ENCODE results near the gene MGLL. TPM values are rescaled to one million over a fixed set of nuclear protein-coding genes. Genes with fewer than 3 reads are reported as not detected.

The MGLL gene
- total RNA-seq, 2 experiments from 2014 or later: 19.2 to 21.6 TPM

DNA sequence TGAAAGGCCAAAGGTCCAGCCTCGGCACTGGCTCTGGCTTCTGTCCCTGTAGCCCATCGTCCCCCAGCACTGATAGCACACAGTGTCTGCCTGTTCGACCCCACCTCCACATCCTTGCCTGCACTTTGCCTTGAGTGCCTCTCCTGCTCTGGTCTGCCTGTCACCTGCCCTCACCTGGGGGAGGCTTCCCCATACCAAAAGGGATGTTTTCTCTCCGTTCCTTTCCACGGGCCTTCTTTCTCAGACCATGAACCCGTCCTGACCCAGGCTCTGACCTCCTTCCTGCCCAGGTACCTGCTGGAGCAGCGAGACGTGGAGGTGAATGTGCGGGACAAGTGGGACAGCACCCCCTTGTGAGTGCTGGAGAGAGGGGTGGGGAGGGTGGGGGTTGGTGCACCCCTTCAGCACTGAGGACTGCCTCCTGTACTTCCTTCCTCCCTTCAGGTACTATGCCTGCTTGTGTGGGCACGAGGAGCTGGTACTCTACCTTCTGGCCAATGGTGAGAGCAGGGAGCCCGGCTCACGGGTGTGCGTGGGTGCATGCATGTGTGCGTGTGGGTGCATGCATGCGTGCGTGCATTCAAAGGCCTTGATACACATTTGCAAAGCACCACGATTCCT lies 148.1 kb downstream of the MGLL start:
- ChIA-PET CTCF (ENCODE audit: unreplicated experiment) (interaction anchor here (0.6 kb wide), 1 partner anchor 18 kb away, joined by 4 read pairs; no protein-coding TSS in a partner anchor), POLR2A (no interaction called here)
- BruUV-seq (replicated peaks): no TSS peak
- Histone ChIP-seq H4K20me1 (ENCODE audit: insufficient read depth, low read length) (no peaks in the 10 kb centered on the region), H3K27ac (ENCODE audit: low read depth, low read length, poor library complexity, severe bottlenecking) (no peak overlapping the region), H3K4me2 (ENCODE audit: low read length) (peak overlapping the region; percentile 82; the same call in 1 of the 2 replicates), H3K4me3 (ENCODE audit: low read depth, low read length, poor library complexity, severe bottlenecking) (no peak overlapping the region), H3K9me2 (ENCODE audit: insufficient read depth, low read length) (no peaks in the 10 kb centered on the region), H2AFZ (ENCODE audit: low read length) (no peak overlapping the region), H3K36me3 (ENCODE audit: insufficient read depth, low read length) (no peaks in the 10 kb centered on the region), H3K4me1 (ENCODE audit: insufficient read depth, low read length, poor library complexity, severe bottlenecking) (peaks cover 30% of the 10 kb centered on the region), H3K79me2 (ENCODE audit: insufficient read depth, low read depth, low read length) (no peaks in the 10 kb centered on the region), H3K9me3 (ENCODE audit: low read length) (no peaks in the 10 kb centered on the region)
- no peak for TF ChIP-seq EZH2phosphoT487 (IDR thresholded peaks at IDR 0.05; ENCODE audit: borderline replicate concordance, low read depth, low read length)
- TF ChIP-seq, protein P1, sequence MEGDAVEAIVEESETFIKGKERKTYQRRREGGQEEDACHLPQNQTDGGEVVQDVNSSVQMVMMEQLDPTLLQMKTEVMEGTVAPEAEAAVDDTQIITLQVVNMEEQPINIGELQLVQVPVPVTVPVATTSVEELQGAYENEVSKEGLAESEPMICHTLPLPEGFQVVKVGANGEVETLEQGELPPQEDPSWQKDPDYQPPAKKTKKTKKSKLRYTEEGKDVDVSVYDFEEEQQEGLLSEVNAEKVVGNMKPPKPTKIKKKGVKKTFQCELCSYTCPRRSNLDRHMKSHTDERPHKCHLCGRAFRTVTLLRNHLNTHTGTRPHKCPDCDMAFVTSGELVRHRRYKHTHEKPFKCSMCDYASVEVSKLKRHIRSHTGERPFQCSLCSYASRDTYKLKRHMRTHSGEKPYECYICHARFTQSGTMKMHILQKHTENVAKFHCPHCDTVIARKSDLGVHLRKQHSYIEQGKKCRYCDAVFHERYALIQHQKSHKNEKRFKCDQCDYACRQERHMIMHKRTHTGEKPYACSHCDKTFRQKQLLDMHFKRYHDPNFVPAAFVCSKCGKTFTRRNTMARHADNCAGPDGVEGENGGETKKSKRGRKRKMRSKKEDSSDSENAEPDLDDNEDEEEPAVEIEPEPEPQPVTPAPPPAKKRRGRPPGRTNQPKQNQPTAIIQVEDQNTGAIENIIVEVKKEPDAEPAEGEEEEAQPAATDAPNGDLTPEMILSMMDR (conservative IDR thresholded peaks at IDR 0.05; ENCODE audit: low read length): no peak
- no peak for DNase-seq (ENCODE audit: low spot score)
- intact Hi-C loops (cut with micrococcal nuclease; ENCODE audit: unreplicated experiment): loop anchor here (5.0 kb wide), 1 partner anchor 97 kb away; no protein-coding TSS in a partner anchor

DNA sequence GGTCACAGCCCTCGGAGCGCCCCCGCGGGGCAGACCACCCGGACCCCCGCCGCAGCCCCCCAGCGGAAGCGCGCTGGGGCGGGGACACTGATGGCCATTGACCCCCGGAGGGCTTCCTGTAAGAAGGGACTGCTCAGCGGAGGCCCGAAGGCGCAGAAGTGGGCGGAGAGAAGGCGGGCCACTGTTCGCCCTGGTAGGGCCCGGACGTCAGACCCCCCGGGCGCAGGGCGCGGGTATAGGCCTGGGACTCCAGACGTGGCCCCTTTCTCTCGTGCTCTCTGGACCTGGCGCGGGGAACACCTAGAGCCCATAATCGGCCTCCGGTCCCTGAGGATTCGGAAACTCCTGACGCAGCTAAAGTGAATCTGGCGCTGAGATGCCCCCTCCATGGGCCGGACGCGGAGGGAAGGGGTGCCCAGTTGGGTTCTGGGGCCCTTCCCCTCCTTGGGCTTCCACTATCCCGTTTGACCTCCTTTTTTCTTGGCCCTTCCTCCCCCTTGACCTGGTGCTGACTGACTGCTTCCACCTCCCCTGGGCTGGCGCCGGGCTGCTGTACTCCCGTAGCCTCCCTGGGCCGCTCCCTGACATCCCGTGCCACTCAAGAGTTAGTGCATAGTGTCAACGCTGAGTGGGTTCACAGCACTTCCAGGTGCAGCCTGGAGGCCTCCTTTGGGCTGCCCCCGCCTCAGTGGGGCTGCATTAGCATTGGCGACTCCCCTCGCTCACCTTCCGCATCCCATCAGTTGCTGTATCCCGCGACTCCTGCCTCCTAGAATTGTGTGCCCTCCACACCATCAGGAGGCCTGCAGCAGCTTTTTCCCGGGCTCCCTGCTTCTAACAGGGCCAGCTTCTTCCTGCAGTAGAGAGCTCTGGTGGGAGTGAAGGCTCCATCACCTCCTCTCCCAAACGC lies 148.9 kb downstream of the MGLL start:
- intact Hi-C loops (cut with micrococcal nuclease; ENCODE audit: unreplicated experiment): loop anchor here (2.0 to 5.0 kb wide), 3 partner anchors 63 to 96 kb away; partner anchors contain the start of gene MCM2
- no TSS peak for BruUV-seq (replicated peaks)
- Histone ChIP-seq H3K27ac (ENCODE audit: low read depth, low read length, poor library complexity, severe bottlenecking) (peak overlapping the region; percentile 41), H3K9me3 (ENCODE audit: low read length) (no peaks in the 10 kb centered on the region), H3K9me2 (ENCODE audit: insufficient read depth, low read length) (no peaks in the 10 kb centered on the region), H2AFZ (ENCODE audit: low read length) (peak overlapping the region; percentile 90), H3K4me1 (ENCODE audit: insufficient read depth, low read length, poor library complexity, severe bottlenecking) (peaks cover 24% of the 10 kb centered on the region), H4K20me1 (ENCODE audit: insufficient read depth, low read length) (no peaks in the 10 kb centered on the region), H3K4me3 (ENCODE audit: low read depth, low read length, poor library complexity, severe bottlenecking) (peak overlapping the region; percentile 90), H3K79me2 (ENCODE audit: insufficient read depth, low read depth, low read length) (no peaks in the 10 kb centered on the region), H3K4me2 (ENCODE audit: low read length) (peak overlapping the region; percentile 82), H3K36me3 (ENCODE audit: insufficient read depth, low read length) (no peaks in the 10 kb centered on the region)
- peak; percentile 54 for DNase-seq (ENCODE audit: low spot score)
- TF ChIP-seq, protein P1 (conservative IDR thresholded peaks at IDR 0.05; ENCODE audit: low read length): no peak
- TF ChIP-seq EZH2phosphoT487 (IDR thresholded peaks at IDR 0.05; ENCODE audit: borderline replicate concordance, low read depth, low read length): no peak
- ChIA-PET CTCF (ENCODE audit: unreplicated experiment) (no interaction called here), POLR2A (no interaction called here)

All from OCI-LY7 (cell line).